Erythroblast (primary cell): ENCODE results near the gene GPS1.

Experiments
- GATA1 ChIP-seq: IDR thresholded peaks from 2 replicates; pipeline ENCODE4 v1.6.1; 2011; ENCODE audit warnings: low read depth, mild to moderate bottlenecking, control low read depth, low read length, moderate library complexity
- POLR2A ChIP-seq: IDR thresholded peaks from 2 replicates; pipeline ENCODE4 v1.6.1; 2011; ENCODE audit warnings: mild to moderate bottlenecking, low read length

- TF ChIP-seq POLR2A, result no peak
- no peak for TF ChIP-seq GATA1
Observed at GRCh38 chr17:82030470-82031302, 21.0 kb upstream of the GPS1 start.
